ENCODE data around the gene EXOSC9.
"Not testable (repeated sequence)": the region's sequence is repeated elsewhere in the genome, so short reads cannot be mapped to it uniquely, and the experiment has no call there.

EXOSC9 gene, protein sequence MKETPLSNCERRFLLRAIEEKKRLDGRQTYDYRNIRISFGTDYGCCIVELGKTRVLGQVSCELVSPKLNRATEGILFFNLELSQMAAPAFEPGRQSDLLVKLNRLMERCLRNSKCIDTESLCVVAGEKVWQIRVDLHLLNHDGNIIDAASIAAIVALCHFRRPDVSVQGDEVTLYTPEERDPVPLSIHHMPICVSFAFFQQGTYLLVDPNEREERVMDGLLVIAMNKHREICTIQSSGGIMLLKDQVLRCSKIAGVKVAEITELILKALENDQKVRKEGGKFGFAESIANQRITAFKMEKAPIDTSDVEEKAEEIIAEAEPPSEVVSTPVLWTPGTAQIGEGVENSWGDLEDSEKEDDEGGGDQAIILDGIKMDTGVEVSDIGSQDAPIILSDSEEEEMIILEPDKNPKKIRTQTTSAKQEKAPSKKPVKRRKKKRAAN

DNA sequence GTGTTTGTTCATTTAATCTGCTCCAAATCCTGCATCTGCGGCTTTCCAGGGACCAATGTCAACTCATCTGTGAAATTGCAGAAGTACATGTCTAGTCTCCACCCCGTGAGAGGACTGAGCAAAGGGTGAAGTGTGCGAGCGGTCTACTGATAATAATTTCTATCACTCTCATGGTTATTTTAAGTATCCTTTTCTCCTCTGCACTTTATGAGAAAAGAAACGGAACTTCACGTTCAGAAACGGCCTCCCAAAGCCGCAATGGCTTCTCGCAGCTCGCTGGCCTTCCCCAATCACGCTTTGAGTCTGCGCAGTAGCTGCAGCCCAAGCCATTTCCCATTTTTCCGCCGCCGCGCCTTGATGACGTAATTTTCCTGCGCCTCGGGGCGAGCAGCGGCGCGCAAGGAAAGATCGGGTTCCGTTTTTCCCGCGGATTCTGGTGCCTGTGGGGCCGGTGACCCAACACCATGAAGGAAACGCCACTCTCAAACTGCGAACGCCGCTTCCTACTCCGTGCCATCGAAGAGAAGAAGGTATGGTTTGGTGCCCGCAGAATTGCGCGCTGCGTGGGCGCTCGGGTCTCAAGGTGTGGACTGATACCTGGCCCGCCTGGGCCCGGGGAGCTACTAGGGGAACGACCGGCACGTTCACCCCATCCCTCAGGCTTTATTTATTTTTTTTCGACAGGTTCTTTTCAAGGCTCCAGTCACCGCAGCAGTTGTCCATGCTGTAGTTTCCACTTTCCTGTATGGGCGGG is at the start of gene EXOSC9:
Gene EXOSC9, plus strand, starts transcription at position 363 of the 754 bp plus-strand sequence. Its CDS starts 102 bp downstream, at position 465.
- DNase-seq: peak; percentile 90 to 94

DNA sequence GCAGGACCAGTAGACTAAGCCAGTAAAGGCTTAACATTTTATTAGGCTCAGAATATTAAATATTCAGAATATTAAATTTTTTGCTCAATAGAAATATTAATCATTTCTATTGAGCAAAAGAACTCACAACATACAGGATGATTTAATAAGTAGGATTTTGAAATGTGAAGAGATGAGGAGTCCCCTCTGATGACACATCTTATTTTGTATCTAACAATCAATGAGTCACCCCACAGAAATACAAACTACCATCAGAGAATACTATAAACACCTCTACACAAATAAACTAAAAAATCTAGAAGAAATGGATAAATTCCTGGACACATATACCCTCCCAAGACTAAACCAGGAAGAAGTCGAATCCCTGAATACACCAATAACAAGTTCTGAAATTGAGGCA is 49.0 kb upstream of the EXOSC9 start:
- not testable (repeated sequence) for DNase-seq

DNA sequence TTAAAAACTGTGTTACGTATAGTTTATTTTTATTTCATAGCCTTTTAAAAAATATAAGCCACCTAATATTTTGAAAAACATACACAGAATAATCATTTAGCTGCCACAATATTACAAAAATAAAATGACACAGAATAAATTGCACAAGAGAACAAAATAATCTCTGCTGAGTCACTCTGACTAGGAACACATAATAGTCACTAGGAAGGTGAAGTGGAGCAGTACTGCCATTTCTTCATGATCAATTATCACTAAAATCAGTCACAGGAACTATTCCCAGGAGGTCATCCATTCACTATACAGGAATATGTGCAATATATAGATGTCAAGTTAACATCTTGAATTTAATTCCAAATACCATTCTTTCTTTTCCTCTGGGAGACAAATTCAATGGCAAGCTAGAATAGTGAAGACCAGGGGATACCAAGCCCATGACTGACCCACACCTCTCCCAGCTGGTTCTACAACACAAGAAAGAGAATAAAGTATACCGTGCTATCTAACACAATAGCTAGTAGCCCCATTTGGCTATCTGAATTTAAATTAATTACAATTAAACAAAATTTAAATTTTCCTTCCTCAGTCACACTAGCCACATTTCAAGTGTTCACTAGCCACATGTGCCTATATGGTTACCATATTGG is 42.1 kb upstream of the EXOSC9 start:
- DNase-seq: no peak

DNA sequence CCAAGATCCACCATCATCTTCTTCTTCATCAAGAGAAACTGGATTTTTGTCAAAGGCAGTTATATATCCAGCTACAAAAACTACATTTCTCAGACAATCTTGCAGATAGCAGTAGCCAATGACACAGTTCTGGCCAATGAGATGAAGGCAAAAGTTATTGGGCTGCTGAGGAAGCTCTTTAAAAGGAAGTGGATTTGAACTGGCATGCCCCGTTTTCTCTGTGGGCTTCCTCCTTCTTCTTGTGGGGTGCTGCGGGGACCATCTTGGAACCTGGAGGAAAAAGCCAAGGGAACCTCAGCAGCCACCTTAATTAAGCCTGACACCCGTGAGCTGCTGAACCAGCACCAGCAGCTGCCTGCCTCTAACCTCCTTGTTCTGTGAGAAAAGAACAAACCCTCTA is 40.9 kb upstream of the EXOSC9 start:
- DNase-seq: no peak

DNA sequence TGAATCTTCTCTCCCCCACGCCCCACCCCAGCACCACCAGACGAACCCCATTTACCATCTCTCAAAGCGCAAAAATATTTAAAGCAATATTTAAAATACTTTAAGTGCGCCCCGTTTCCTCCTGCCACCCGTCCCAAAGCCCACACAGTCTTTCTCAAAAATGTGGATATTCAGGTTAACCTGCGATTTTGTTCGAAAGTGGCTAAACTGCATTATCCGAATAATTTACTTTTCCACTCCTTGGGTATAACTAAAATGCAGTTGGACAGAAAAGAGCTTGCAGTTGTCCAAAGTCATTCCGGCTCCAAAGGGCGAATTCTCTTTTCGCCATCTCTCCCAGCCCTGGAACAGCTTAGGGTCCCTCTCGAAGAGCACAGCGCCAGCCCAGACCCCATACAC is 36.8 kb upstream of the EXOSC9 start:
- no peak for DNase-seq

DNA sequence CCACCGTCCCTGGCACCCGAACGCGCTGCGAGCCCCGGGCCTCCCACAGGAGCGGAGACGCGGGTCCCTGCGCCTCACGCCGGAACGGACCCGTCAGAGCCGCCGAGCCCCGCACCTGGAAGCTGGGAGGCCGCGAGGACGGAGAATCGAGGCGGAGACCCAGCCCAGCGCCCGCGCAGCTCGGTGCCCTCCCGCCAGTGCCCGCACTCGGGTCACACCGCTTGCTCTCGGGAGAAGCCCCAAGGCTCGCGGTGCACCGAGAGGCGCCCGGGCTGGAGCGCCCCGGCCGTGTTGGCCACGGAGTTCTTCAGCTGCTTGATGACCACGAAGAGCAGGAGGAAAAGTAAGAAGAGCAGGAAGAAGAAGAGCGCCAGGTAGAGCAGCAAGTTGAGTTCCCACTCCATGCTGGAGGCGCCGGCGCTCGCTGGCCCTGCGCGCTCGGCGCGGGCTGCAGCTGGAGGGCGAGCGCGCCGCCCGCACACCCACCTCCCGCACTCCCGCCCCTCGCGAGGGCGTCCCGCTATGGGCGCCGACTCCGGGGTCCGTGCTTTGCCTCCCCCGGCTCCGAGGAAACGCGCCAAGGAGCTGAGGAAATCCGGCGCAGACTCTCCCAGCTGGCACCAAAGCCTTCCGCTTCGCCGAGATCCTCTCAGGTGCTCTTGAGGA is 36.3 kb upstream of the EXOSC9 start, which contains the start of gene SMIM43:
Gene SMIM43, minus strand, starts transcription at position 463 of the 666 bp plus-strand sequence. Its CDS starts 59 bp downstream, at position 404.
- DNase-seq: no peak

DNA sequence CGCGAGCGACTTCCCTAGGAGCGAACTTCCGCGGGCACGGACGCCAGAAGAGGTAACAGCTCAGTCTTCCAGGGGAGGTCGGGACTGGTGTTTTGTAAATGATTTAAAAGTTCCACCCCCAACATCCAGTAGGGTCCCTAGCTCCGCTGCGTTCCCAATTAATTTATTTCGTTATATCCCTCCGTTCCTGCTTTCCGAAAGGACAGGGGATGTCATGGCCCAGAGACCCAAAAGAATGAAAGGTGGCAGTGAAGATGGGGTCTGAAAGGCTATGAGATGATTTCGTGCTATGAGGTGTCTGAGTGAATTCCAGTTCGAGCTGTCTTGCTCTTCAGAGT is 35.8 kb upstream of the EXOSC9 start:
- DNase-seq: no peak

DNA sequence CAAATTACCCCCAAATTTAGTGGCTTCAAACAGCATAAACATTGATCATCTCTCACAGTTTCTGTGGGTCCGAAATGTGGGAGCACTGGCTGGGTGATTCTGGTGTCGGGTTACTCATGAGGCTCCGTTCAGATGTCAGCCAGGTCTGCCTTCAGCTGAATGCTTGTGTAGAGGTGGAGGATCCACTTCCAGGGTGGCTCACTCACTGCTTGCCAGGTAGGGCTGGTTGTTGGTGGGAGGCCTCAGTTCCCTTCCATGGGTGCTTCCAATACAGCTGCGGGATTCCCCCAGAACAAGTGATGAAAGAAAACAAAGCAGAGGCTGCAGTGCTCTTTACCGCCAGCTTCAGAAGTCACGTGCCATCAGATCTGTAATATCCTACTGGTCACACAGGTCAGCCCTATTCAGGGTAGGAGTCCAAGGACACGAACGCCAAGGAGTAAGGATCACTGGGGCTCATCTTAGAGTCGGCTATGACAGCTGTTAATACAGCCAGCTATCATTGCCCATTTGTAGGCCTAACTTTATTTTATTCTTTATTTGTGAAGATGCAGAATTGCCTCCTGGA is 35.1 kb upstream of the EXOSC9 start:
- DNase-seq: no peak

DNA sequence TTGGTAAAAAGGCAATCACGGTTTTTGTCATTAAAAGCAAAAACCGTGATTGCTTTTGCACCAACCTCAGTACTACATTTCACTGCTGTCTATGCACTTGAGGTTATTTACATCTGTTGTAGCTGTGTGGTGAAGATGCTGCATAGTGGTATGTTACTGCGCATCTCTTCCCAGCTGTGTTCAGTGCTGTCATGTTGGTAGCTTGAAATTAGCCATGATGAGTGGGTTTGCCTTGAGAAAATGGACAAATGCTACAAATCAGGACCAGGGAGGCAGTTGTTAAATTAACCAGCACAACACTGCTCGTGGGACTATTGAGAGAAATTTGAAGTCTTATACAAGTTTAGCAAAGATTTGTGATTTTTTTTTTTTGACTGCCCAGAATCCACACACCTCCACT is 34.0 kb upstream of the EXOSC9 start:
- no peak for DNase-seq

DNA sequence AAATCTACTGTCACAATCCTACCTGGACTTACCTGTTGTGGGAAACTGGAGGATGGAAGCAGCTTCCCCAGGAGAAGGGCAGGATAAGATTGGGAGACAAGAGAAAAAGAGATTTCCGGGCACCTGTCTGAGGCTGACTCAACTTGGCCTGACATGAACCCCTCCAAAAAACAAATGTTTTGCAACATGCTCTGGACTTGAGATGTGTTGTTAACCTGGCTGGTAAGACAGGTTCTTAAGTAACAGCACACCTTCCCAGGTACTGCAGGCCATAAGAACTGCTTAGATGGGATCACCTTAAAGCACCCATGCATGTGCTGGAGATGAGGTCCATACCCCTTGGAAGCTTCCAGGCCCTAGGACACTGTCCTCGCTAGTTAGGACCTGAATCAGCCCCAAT is 31.8 kb upstream of the EXOSC9 start:
- no peak for DNase-seq

DNA sequence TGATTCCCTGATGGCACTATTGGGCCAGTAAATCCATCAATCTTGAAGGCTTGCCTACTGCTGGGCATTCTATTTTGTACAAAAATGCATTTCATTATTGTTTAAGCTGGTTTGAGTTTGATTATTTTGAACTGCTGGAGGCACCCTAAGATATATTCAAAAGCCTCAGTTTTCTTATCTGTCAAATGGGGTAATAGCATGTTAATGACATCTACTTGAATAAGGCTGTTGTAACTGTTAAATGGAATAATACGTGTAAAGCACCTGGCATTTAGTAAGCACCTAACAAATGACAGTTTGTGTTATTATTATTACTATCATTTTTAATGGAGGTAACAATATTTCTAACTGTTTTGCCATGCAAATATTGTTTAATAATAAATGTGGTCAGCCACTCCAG is 29.3 kb upstream of the EXOSC9 start:
- DNase-seq: no peak

DNA sequence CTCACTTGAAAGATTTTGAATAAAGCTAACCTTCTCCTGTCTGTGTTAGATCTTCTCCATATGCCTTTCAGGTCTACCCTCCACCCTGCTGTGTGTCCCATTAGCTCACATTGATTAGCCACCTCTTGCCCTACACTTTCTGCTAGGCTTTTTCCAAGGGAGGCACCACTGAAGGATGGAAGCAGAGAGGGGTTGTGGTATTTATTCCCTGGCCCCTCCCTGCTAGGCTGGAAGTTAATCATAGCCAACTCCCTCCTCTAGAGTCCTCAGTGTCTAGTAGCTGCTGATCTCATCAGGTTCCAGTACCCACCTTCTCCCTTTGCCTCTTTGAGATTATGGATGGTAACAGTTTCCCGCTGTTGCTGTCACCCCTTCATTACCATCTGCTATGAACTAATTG is 27.2 kb upstream of the EXOSC9 start:
- DNase-seq: no peak

DNA sequence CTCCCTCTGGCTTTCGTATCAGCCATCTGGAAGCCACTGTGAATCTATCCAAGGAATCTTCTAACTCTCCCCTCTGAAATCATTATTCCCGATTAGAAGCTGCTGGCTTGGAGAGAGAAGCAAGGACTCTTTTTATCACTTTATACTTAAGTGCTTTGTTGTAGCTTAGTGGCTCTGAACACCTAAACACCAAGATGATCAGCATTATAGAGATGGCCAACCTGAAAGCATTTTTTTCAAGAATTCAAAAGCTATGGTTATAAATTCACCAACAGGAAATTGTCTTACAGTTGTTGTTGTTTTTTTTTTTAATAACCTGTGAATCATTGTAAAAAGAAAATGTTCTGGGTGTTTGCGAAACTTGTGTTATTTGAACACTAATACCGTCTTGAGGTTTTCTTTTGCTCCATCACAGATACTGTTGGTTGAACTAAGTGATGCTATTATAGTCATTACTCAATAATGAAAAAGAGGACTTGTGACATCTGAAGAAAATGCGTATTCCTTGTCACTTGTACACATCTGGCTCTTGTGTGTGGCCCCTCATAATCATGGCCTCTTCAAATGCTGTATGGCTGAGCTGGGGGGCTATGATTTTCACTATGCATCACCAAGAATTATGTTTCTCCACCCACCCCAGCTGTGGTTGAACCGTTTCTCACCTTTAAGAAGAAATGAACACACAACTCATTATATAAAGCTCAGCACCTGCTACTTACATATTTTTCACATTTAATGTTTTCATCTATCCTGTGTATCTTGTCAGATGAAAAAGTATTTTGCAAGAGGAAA is 24.3 kb upstream of the EXOSC9 start:
- no peak for DNase-seq

DNA sequence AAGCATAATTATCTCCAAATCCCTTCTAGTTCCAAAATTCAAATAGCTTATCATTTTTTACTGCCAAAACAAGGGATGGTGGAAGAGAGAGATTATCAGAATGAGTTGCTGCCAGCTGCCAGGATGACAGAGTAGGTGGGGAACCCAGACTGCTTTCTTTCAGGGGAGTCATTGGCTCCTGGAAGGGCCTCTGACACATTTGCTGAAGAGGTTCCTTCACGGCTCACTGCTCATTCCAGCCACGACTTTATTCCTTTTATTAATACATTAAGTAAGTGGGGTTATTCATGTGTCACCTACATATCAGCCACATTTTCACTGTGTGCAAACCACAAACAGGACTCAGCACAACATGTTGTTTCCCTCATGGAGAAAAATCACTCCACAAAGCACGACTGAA is 23.5 kb upstream of the EXOSC9 start:
- no peak for DNase-seq

DNA sequence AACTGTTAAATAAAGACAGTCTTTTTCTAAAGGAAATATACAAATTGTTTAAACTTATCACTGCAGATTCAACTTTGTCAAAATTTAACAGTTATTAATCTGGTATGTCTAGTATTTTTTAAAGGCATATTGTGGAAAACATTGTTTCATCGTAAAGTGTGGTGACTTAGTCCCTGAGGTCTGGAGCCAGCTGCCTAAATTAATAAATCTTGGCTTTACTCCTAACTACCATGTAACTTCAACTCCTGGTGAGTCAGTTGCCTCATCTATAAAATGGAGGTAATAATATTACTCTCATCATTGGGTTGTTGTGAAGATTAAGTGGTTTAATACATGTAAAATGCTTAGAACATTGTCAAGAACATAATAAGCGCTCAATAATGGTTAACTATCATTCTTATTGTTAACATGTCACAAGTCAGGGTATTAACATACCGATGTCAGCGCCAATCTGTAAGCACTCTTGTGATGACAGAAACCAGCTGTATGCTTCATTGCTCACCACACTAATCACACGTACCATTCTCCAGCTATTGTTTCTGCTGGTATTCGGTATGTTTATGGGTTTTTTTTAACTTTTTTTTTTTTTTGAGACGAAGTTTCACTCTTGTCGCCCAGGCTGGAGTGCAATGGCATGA is 22.0 kb upstream of the EXOSC9 start:
- no peak for DNase-seq

DNA sequence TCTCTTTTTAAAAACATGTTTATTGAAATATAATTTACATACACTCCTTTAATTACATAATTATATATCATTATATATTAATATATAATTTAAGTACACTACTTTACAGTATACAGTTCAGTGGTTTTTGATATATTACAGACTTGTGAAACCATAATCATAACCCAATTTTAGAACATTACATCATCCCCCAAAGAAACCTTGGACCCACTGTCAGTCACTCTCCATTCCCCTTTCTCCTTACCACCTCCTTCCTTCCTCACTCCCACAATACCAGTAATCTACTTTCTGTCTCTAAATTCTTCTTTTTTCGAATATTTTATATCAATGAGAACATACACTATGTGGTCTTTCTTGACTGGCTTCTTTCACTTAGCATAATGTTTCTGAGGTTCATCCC is 17.9 kb upstream of the EXOSC9 start:
- DNase-seq: no peak

DNA sequence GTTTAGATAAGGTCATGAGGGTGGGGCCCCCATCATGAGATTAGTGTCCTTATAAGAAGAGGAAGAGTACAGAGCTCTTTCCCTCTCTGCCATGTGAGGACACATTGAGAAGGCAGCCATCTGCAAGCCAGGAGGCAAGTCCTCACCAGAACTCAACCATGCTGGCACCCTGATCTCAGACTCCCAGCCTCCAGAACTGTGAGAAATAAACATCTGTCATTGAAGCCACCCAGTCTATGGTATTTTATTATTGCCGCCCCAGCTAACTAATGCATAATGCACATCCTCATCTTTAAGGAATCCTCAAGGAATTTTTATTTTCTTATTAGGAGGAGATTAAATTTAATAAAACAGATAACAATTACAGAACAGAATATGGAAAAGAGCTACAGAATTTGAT is 16.7 kb upstream of the EXOSC9 start:
- no peak for DNase-seq

DNA sequence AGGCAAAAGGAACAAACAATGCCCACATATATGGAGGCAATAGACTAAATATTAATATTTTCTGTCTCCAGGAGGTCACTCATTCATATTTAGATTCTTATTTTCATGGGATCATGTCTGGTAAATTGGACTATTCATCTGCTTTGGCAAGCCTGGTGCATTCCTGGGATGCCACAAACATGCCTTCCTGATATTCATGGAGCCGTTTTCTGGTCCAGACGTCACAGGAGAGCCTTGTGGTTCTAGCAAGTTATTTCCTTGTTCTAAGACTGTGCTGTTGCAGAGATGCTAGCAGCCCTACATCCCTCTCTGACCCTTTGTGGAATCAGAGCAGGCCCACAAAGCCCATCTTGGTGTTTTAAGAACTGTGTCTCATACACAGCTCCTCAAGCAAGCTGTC is 16.1 kb upstream of the EXOSC9 start:
- DNase-seq: no peak

DNA sequence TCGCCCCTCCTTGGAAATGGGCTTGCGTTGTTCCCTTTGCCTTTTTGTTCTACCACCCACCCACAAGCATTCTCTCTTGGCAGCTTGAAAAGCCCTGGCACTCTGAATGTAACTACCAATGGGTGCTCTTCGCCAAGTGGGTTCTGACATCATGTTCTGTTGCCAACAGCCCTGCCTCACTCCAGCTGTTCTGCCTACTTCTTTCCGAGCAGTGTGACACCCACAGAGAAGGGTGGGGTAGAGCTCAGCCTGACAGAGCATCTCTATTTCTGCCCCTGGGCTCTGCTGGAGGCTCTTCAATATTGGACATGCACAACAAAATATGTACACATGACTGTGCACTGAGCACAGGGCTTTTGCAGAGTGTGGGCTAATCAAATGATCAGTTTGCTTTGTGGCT is 15.6 kb upstream of the EXOSC9 start:
- DNase-seq: no peak

DNA sequence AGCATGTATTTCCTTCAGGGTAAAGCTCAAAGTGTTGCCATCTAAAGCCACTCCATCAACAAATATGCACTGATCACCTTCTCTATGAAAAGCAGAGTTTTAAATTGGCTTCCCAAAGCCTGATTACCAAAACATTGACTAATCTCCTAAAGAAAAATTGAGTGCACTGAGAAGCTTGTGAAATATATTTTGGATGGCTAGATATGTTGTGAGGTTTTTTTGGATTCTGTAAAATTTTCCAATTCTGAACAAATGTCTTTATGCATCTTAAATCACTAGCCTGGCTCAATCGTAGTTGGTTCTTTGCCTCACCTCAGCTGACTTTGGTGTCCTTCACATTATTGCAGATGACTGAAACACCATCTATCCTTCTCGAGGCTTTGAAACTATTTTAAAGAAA is 14.9 kb upstream of the EXOSC9 start:
- DNase-seq: no peak

DNA sequence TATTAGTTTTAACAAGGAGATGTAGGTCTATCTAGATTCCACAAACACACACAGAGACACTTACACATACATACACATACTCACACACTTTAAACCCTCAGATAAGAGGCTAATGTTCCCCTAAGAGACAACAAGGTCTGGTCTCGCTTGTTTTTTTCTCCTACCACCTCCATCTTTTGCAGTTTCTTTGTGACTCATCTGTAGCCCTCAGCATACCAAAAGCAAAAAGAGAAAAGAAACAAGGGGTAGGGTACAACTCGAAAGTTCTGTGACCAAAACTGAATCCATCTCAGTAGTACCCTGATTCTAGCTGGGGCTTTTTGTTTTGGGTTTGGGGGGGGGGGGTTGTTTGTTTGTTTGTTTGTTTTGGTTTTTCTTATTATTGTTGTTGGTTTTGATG is 12.2 kb upstream of the EXOSC9 start:
- no peak for DNase-seq

DNA sequence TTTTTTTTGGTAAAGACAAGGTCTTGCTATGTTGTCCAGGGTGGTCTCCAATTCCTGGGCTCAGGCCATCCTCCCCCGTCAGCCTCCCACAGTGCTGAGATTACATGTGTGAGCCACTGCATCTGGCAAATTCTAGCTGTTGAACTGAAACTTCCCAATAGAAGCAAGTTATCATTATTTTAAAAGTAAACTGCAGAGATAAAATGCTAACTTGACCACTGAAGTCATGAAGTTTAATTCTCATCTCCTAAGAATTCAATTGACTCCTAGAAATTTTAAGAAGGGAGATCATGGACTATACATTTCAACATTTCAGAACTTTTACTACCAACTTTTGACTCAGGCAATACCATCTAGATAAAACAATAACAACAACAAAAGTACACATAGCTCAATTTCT is 11.7 kb upstream of the EXOSC9 start:
- no peak for DNase-seq

Data from stimulated activated CD4-positive, alpha-beta T cell treated with anti-CD3 and anti-CD28 coated beads, Interleukin-4, amount 100 ng/mL, for 4 hours (primary cell).